Measurements from ENCODE around the gene MSI2. TPM values are rescaled to one million over a fixed set of nuclear protein-coding genes. Genes with fewer than 3 reads are reported as not detected.

MSI2 gene
- total and polyA plus RNA-seq, 7 donors = 12.6 to 25.8 (median 21.3) TPM

DNA sequence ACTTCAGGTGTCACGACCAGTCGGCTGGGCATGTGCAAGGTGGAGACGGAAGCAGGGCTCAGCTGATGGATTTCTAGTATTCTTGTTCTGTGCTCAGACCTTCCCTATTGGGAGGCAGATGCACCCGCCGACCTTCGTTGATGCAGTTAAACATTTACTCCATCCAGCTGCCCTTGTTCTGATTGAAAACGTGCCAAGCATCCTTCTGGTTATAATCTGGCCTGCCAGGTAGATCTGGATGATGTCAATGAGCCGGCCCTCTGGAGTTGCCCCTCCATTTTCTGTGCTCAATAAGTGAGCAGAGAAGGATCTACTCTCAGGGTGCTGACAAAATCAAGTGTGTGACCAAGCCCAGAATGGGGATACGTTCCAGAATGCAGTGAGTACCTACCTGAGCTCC, 450.4 kb downstream of the MSI2 start:
- 16 to 65% methylated on average over 9 of the region's 9 CpGs for WGBS, 2 donors
- no peaks in the 10 kb centered on the region for H3K27me3 ChIP-seq
- H3K9me3 ChIP-seq = no peaks in the 10 kb centered on the region
- no peaks in the 10 kb centered on the region for H3K4me1 ChIP-seq
- intact Hi-C loops (cut with DNase I) = no loop called here
- no peak overlapping the region for H3K27ac ChIP-seq
- no peak for TF ChIP-seq EP300 (IDR thresholded peaks at IDR 0.05)
- TF ChIP-seq, protein P1, sequence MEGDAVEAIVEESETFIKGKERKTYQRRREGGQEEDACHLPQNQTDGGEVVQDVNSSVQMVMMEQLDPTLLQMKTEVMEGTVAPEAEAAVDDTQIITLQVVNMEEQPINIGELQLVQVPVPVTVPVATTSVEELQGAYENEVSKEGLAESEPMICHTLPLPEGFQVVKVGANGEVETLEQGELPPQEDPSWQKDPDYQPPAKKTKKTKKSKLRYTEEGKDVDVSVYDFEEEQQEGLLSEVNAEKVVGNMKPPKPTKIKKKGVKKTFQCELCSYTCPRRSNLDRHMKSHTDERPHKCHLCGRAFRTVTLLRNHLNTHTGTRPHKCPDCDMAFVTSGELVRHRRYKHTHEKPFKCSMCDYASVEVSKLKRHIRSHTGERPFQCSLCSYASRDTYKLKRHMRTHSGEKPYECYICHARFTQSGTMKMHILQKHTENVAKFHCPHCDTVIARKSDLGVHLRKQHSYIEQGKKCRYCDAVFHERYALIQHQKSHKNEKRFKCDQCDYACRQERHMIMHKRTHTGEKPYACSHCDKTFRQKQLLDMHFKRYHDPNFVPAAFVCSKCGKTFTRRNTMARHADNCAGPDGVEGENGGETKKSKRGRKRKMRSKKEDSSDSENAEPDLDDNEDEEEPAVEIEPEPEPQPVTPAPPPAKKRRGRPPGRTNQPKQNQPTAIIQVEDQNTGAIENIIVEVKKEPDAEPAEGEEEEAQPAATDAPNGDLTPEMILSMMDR (IDR thresholded peaks at IDR 0.05) = no peak
- TF ChIP-seq POLR2A (IDR thresholded peaks at IDR 0.05) = no peak
- no peak for DNase-seq
- H3K36me3 ChIP-seq = no peaks in the 10 kb centered on the region
- H3K4me3 ChIP-seq = no peak overlapping the region

DNA sequence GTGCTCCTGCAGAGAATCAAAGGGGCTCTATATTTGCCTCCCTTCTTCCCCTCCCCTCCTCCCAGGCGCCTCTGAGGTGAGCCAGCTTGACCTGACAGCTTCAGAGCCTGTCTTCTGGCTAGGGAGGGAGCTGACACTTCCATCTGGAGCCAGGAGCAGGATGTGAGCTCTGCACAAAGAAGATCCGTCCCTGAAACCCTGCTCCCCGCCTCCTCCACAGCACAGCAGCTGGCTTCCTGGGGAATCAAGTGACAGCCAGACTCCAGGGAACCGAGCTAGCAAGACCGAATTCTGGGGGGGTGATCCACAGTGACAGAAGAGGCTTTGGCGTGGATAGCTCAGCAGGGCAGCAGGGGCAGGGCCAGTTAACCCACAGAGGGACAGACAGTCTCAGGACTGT, 451.6 kb downstream of the MSI2 start:
- Histone ChIP-seq H3K27me3 (no peaks in the 10 kb centered on the region), H3K4me1 (no peaks in the 10 kb centered on the region), H3K36me3 (no peaks in the 10 kb centered on the region), H3K4me3 (no peak overlapping the region), H3K27ac (peak overlapping the region in 1 of 4 donors; percentile 14), H3K9me3 (no peaks in the 10 kb centered on the region)
- DNase-seq = no peak
- intact Hi-C loops (cut with DNase I) = no loop called here
- 59 to 70% methylated on average over 6 of the region's 6 CpGs for WGBS, 2 donors
- no peak for TF ChIP-seq POLR2A (IDR thresholded peaks at IDR 0.05)
- TF ChIP-seq POLR2AphosphoS5 (IDR thresholded peaks at IDR 0.05) = no peak
- TF ChIP-seq EP300 (IDR thresholded peaks at IDR 0.05) = no peak
- TF ChIP-seq, protein P1 (IDR thresholded peaks at IDR 0.05) = no peak

GRCh38 chr17:57708410-57708809, 452.1 kb downstream of the MSI2 start:
- Histone ChIP-seq H3K4me1 (no peaks in the 10 kb centered on the region), H3K27ac (peak overlapping the region in 1 of 4 donors; percentile 14), H3K27me3 (no peaks in the 10 kb centered on the region), H3K4me3 (no peak overlapping the region), H3K9me3 (no peaks in the 10 kb centered on the region), H3K36me3 (no peaks in the 10 kb centered on the region)
- DNase-seq = no peak
- intact Hi-C loops (cut with DNase I) = no loop called here
- 58 to 67% methylated on average over 2 of the region's 2 CpGs for WGBS, 2 donors
- TF ChIP-seq, protein P1 (IDR thresholded peaks at IDR 0.05) = no peak
- no peak for TF ChIP-seq POLR2A (IDR thresholded peaks at IDR 0.05)
- TF ChIP-seq POLR2AphosphoS5 (IDR thresholded peaks at IDR 0.05) = no peak
- no peak for TF ChIP-seq EP300 (IDR thresholded peaks at IDR 0.05)

GRCh38 chr17:57713140-57713539, 456.8 kb downstream of the MSI2 start:
- no peak for DNase-seq
- no peak for TF ChIP-seq EP300 (IDR thresholded peaks at IDR 0.05)
- TF ChIP-seq, protein P1 (IDR thresholded peaks at IDR 0.05) = no peak
- no peak for TF ChIP-seq POLR2AphosphoS5 (IDR thresholded peaks at IDR 0.05)
- no peak for TF ChIP-seq POLR2A (IDR thresholded peaks at IDR 0.05)
- peaks cover 0 to 14% (median 11%) of the 10 kb centered on the region in 3 donors for H3K27me3 ChIP-seq
- H3K36me3 ChIP-seq = no peaks in the 10 kb centered on the region
- no peak overlapping the region for H3K4me3 ChIP-seq
- intact Hi-C loops (cut with DNase I) = no loop called here
- no peak overlapping the region for H3K27ac ChIP-seq
- peaks cover 0 to 7% (median 3%) of the 10 kb centered on the region in 4 donors for H3K4me1 ChIP-seq
- 87 to 89% methylated on average over 7 of the region's 7 CpGs for WGBS, 2 donors
- H3K9me3 ChIP-seq = no peaks in the 10 kb centered on the region

- H3K36me3 ChIP-seq = no peaks in the 10 kb centered on the region
- no peaks in the 10 kb centered on the region for H3K9me3 ChIP-seq
- H3K4me3 ChIP-seq = no peak overlapping the region
- DNase-seq = no peak
- H3K27ac ChIP-seq = no peak overlapping the region
- H3K27me3 ChIP-seq = peaks cover 0 to 14% (median 11%) of the 10 kb centered on the region in 3 donors
- intact Hi-C loops (cut with DNase I) = no loop called here
- H3K4me1 ChIP-seq = peaks cover 0 to 7% (median 3%) of the 10 kb centered on the region in 4 donors
- TF ChIP-seq POLR2A (IDR thresholded peaks at IDR 0.05) = no peak
- no peak for TF ChIP-seq POLR2AphosphoS5 (IDR thresholded peaks at IDR 0.05)
- TF ChIP-seq, protein P1 (IDR thresholded peaks at IDR 0.05) = no peak
- no peak for TF ChIP-seq EP300 (IDR thresholded peaks at IDR 0.05)
- WGBS, 2 donors = 20 to 53% methylated on average over 7 of the region's 7 CpGs
Measured at GRCh38 chr17:57714665-57715180, 458.4 kb downstream of the MSI2 start.

All from sigmoid colon (tissue), 7 donors.